Activated naive CD8-positive, alpha-beta T cell (primary cell): ENCODE measurements around the gene AP1S3.
"Not testable (repeated sequence)": the region's sequence is repeated elsewhere in the genome, so short reads cannot be mapped to it uniquely, and the experiment has no call there.

Experiments
- H3K27ac Mint-ChIP-seq: one replicate; pipeline ENCODE4 v1.8.0; 2021; ENCODE audit warnings: mixed read lengths
- H3K27me3 Mint-ChIP-seq: one replicate; pipeline ENCODE4 v1.8.0; 2021; ENCODE audit warnings: mixed read lengths
- H3K36me3 Mint-ChIP-seq: one replicate; pipeline ENCODE4 v1.8.0; 2021; ENCODE audit warnings: mixed read lengths
- H3K4me1 Mint-ChIP-seq: one replicate; pipeline ENCODE4 v1.8.0; 2021; ENCODE audit warnings: low read depth, mixed read lengths
- H3K4me3 Mint-ChIP-seq: one replicate; pipeline ENCODE4 v1.8.0; 2021; ENCODE audit warnings: mild to moderate bottlenecking, mixed read lengths
- H3K9me3 Mint-ChIP-seq: one replicate; pipeline ENCODE4 v1.8.0; 2021; ENCODE audit warnings: low read depth, mixed read lengths

Gene AP1S3

DNA sequence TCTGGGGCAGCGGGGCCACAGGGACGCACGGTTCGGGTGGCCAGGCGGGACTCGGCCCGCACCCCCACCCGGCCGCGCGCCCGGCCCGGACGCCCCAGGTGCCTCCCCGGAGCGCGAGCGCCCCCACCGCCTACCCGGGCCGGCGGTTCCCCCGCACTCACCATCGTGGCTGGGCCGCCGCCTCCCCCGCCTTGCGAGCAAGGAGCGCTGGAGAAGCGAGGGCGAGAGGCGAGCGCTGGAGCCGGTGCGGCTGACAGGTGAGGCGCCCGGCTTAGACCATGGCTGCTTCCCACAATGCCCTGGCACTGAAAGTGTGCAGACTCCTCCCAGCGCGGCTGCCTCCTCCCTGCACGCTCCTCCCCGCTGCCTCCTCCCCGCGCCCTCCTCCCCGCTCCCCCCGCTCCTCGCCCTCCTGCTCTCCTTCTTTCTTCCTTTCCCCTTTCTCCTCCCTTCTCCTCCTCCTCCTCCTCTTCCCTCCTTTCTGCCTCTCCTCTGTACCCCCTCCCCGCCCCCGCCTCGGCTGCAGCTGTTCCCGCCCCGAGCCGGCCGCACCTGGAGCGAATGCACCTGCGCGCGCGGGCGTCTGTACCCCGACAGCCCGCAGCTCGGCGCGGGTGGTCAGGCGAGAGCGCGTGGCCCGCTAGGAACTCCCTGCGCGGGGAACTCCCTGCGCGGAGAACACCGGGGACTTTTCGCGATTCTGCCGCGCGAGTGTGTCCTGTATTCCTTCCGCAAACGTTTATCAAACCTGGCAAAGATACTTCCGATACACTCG lies at the start of gene AP1S3:
TSS of gene AP1S3 (minus strand) at position 296 of the 775 bp plus-strand sequence. CDS start at position 164, 132 bp downstream.
- peaks cover 2% of the 10 kb centered on the region for H3K36me3 Mint-ChIP-seq
- no peaks in the 10 kb centered on the region for H3K27me3 Mint-ChIP-seq
- peak within 1 kb of the TSS; percentile 96 for H3K4me3 Mint-ChIP-seq
- H3K9me3 Mint-ChIP-seq, result no peaks in the 10 kb centered on the region
- H3K27ac Mint-ChIP-seq, result peak within 1 kb of the TSS; percentile 74
- peaks cover 15% of the 10 kb centered on the region for H3K4me1 Mint-ChIP-seq

GRCh38 chr2:223887127-223887526 lies 49.7 kb upstream of the AP1S3 start:
- Mint-ChIP-seq H3K27ac (no peak overlapping the region), H3K4me1 (peaks cover 2% of the 10 kb centered on the region), H3K36me3 (peaks cover 21% of the 10 kb centered on the region), H3K4me3 (no peak overlapping the region), H3K9me3 (no peaks in the 10 kb centered on the region), H3K27me3 (no peaks in the 10 kb centered on the region)

DNA sequence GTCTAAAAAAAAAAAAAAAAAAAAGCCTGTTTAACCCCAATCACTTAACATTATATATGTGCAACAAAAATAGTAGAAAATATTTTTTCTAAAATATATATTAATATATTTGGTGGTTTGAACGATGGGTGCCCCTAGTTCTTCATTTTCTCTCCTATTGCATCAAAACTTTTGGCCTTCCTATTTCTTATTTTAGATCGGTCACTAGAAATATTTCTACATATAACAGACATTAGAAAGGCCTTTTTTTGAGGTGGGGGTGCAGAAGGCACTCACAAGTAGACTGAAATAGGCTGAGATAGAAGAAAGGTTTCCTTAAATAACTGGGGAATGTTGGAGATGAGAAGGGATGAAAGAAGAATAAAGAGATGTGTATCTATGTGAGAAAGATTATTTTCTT lies 49.3 kb upstream of the AP1S3 start:
- Mint-ChIP-seq H3K36me3 (peaks cover 23% of the 10 kb centered on the region), H3K4me3 (no peak overlapping the region), H3K9me3 (no peaks in the 10 kb centered on the region), H3K4me1 (peaks cover 2% of the 10 kb centered on the region), H3K27ac (no peak overlapping the region), H3K27me3 (no peaks in the 10 kb centered on the region)

DNA sequence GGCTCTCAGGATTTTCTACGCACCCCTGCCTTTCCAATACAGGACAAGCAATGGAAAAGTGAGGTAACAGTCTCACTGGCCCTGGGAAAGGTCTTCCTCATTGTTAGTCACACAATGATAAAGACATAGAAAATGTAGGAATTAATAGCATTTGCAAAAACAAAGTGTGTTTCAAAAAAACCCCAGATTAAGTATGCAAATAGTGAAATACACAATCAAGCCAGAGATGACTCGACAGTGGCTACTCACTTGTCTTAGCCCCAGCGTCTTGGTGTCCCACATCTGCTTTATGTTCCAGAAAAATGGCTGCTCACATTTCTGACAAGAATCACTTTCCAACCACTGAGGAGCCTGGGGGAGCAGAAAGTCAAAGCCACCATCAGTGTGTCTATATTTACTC lies 47.0 kb upstream of the AP1S3 start:
- Mint-ChIP-seq H3K9me3 (no peaks in the 10 kb centered on the region), H3K4me1 (peaks cover under 1% of the 10 kb centered on the region), H3K27me3 (no peaks in the 10 kb centered on the region), H3K27ac (no peak overlapping the region), H3K36me3 (peaks cover 20% of the 10 kb centered on the region), H3K4me3 (no peak overlapping the region)

DNA sequence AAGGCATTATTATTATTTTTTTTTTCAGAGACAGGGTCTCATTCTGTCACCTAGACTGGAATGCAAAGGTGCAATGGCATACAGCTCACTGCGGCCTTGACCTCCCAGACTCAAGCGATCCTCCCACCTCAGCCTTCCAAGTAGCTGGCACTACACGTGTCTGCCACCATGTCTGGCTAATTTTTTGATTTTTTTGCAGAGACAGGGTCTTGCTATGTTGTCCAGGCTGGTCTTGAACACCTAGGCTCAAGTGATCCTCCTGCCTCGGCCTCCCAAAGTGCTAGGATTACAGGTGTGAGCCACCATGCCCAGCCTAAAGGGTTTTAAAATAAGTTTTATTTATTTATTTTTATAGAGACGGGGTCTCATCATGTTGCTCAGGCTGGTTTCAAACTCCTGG lies 45.3 kb upstream of the AP1S3 start:
- Mint-ChIP-seq H3K9me3 (no peaks in the 10 kb centered on the region), H3K27me3 (no peaks in the 10 kb centered on the region), H3K36me3 (peaks cover 16% of the 10 kb centered on the region), H3K27ac (no peak overlapping the region), H3K4me3 (no peak overlapping the region), H3K4me1 (no peaks in the 10 kb centered on the region)

DNA sequence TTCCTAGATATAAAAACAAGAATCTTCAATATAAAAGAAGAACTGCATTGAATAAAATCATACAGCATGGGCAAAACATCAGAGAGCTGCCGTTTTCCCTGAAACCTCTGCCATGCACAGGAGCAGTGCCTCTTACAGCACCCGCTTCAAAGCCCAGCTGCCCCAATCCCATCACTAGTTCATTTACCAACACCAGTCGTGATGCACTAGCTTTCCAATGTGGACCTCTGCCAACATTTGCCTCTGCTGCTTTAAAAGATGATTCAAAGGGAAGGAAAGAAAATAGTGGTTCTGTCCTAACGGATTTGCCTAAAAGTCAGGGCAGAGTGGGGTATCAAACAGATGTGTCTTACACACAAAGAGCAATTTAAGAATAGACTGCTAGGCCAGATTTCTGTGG lies 43.4 kb upstream of the AP1S3 start:
- Mint-ChIP-seq H3K4me3 (no peak overlapping the region), H3K27ac (no peak overlapping the region), H3K27me3 (no peaks in the 10 kb centered on the region), H3K9me3 (no peaks in the 10 kb centered on the region), H3K4me1 (no peaks in the 10 kb centered on the region), H3K36me3 (peaks cover 10% of the 10 kb centered on the region)

DNA sequence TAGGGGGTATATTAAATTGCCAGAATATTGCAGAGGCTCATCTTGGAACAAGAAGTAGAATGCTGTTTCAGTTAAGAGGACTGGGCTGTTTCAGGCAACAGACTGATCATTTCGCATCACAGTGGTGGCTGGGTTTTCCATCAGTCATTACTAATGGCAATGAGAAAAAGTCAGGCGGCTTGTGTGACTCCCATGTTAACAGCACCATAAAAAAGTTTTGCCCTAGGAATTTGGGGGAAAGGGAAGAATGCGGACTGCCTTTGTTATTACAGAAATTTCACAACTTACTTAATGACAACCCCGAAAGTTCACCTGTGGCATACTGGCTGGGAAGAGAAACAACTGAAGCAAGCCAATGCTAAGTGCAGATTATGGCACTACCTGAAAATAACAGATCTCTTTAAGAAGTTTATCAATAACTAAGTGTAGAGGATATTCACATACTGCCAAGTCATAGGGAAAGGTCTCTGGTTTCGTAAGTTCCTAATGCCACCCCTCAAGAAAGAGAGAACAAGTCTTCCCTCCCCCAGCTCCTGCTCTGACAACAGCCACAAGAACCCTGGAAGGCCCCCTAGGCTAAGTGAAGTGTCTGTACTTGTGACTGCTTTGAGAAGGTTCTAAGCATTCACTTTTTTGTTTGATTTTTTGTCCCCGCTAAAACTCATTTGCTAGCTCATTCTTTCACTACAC lies 40.5 kb upstream of the AP1S3 start:
- no peak overlapping the region for H3K4me3 Mint-ChIP-seq
- no peak overlapping the region for H3K27ac Mint-ChIP-seq
- H3K36me3 Mint-ChIP-seq, result peaks cover 15% of the 10 kb centered on the region

DNA sequence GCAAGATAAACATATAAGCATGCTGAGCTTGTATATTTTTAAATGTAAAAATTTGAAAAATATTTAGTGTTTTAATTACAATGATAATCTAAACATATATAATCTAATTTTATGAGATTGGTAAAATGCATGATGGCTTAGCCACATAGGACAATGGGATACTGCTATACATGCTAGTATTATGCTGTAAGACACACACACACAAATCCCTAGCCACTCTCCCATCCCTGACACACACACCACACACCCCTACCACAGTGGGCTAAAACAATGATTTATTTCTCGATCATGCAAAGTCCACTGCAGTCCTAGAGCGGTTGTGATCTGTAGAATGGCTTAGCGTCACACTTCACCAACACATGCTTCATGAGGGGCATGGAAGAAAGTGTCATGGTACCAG lies 36.3 kb upstream of the AP1S3 start:
- Mint-ChIP-seq H3K36me3 (peaks cover 21% of the 10 kb centered on the region), H3K4me3 (no peak overlapping the region), H3K4me1 (no peaks in the 10 kb centered on the region), H3K27me3 (no peaks in the 10 kb centered on the region), H3K27ac (no peak overlapping the region), H3K9me3 (no peaks in the 10 kb centered on the region)

More for the DNA sequence above, 40.5 kb upstream of the AP1S3 start:
- no peaks in the 10 kb centered on the region for H3K4me1 Mint-ChIP-seq
- H3K9me3 Mint-ChIP-seq, result no peaks in the 10 kb centered on the region
- H3K27me3 Mint-ChIP-seq, result no peaks in the 10 kb centered on the region

DNA sequence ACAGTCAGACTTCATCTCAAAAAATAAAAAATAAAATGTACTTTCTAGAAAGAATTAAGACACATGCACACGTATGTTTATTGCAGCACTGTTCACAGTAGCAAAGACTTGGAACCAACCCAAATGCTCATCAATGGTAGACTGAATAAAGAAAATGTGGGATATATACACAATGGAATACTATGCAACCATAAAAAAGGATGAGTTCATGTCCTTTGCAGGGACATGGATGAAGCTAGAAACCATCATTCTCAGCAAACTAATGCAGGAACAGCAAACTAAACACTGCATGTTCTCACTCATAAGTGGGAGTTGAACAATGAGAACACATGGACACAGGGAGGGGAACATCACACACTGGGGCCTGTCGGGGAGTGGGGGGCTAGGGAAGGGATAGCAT lies 35.4 kb upstream of the AP1S3 start:
- peaks cover 21% of the 10 kb centered on the region for H3K36me3 Mint-ChIP-seq
- H3K9me3 Mint-ChIP-seq, H3K4me3 Mint-ChIP-seq, H3K27me3 Mint-ChIP-seq, H3K4me1 Mint-ChIP-seq, H3K27ac Mint-ChIP-seq: not testable (repeated sequence)

- not testable (repeated sequence) for H3K4me3 Mint-ChIP-seq, H3K27ac Mint-ChIP-seq, H3K27me3 Mint-ChIP-seq, H3K4me1 Mint-ChIP-seq, H3K9me3 Mint-ChIP-seq
- peaks cover 21% of the 10 kb centered on the region for H3K36me3 Mint-ChIP-seq
These were observed 34.3 kb upstream of the AP1S3 start for GRCh38 chr2:223871661-223872060.

GRCh38 chr2:223870840-223871611 lies 33.6 kb upstream of the AP1S3 start:
- H3K36me3 Mint-ChIP-seq, result peaks cover 21% of the 10 kb centered on the region
- H3K27me3 Mint-ChIP-seq, result no peaks in the 10 kb centered on the region
- peaks cover 7% of the 10 kb centered on the region for H3K4me1 Mint-ChIP-seq
- H3K27ac Mint-ChIP-seq, result no peak overlapping the region
- H3K4me3 Mint-ChIP-seq, result no peak overlapping the region
- H3K9me3 Mint-ChIP-seq, result no peaks in the 10 kb centered on the region

DNA sequence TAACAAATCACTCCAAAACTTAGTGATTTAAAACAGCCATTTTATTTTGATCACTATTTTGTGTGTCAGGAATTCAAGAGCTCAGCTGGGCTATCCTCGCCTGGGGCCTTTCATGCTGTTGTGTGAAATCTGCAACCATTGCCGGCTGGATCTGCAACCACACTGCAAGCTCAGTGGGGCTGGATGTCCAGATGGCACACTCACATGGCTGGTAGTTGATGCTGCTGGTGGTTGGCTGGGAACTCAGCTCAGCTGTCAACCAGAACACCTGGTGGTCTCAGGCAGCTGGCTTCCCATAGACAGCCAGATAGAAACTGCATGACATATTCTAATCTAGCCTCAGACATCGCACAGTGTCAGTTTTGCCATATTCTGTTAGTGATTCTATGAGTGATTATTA lies 30.6 kb upstream of the AP1S3 start:
- Mint-ChIP-seq H3K36me3 (peaks cover 13% of the 10 kb centered on the region), H3K4me3 (no peak overlapping the region), H3K9me3 (no peaks in the 10 kb centered on the region), H3K27ac (no peak overlapping the region), H3K4me1 (peaks cover 22% of the 10 kb centered on the region), H3K27me3 (no peaks in the 10 kb centered on the region)

GRCh38 chr2:223865907-223866508 lies 28.6 kb upstream of the AP1S3 start:
- H3K27ac Mint-ChIP-seq, result no peak overlapping the region
- peak overlapping the region; percentile 10 for H3K4me3 Mint-ChIP-seq
- H3K4me1 Mint-ChIP-seq, result peaks cover 22% of the 10 kb centered on the region
- H3K9me3 Mint-ChIP-seq, result no peaks in the 10 kb centered on the region
- peaks cover 6% of the 10 kb centered on the region for H3K36me3 Mint-ChIP-seq
- no peaks in the 10 kb centered on the region for H3K27me3 Mint-ChIP-seq

GRCh38 chr2:223865124-223865523 lies 27.7 kb upstream of the AP1S3 start:
- Mint-ChIP-seq H3K4me1 (peaks cover 22% of the 10 kb centered on the region), H3K27me3 (no peaks in the 10 kb centered on the region), H3K9me3 (no peaks in the 10 kb centered on the region), H3K36me3 (peaks cover 3% of the 10 kb centered on the region), H3K4me3 (peak overlapping the region; percentile 61), H3K27ac (peak overlapping the region; percentile 18)

- Mint-ChIP-seq H3K9me3 (no peaks in the 10 kb centered on the region), H3K4me3 (no peak overlapping the region), H3K27me3 (no peaks in the 10 kb centered on the region), H3K36me3 (no peaks in the 10 kb centered on the region), H3K27ac (no peak overlapping the region), H3K4me1 (peaks cover 22% of the 10 kb centered on the region)
These were observed 26.1 kb upstream of the AP1S3 start for GRCh38 chr2:223863491-223863890.
